HepG2 (cell line): ENCODE measurements around the gene TLR9. TPM values are rescaled to one million over a fixed set of nuclear protein-coding genes. Genes with fewer than 3 reads are reported as not detected.

Experiments used
- ATAC-seq: fragments of 200-7000 bp; cut with Tn5 transposase; 3 replicates; pipeline ENCODE4 v1.9.1; 2020; ENCODE audit warnings: mild to moderate bottlenecking, moderate library complexity
- BruUV-seq: library from RNA; stranded (reverse); fragments of 400-500 nt; replicated peaks from 2 replicates; lab custom pipeline; 2021; lab: Mats Ljungman, UMichigan
- CTCF ChIA-PET: fragments of 300-600 bp; formaldehyde crosslinking; extraction: SDS; loops from one replicate; lab custom pipeline; 2021; ENCODE audit warnings: low total read pairs, inconsistent platforms, low intra/inter-chr PET ratio; lab: Yijun Ruan, JAX
- POLR2A ChIA-PET: fragments of 350-600 bp; sonication (Branson Sonifier 250); formaldehyde crosslinking; loops from one replicate; lab custom pipeline; 2020; ENCODE audit warnings: antibody characterized with exemption, inconsistent platforms; lab: Yijun Ruan, JAX
- DNase-seq: peaks from one replicate; pipeline ENCODE4 v3.0.0-alpha.2; 2015; ENCODE audit warnings: low spot score
- FAIRE-seq: peaks from 3 replicates; lab custom pipeline; 2011; peaks lifted over from hg19 to GRCh38; lab: Jason Lieb, UNC
- H2AFZ ChIP-seq: one replicate; pipeline ENCODE4 v1.6.1; 2011; ENCODE audit warnings: low read length, inconsistent platforms
- H3K27ac ChIP-seq: fragments of 300-600 bp; 3 replicates; pipeline ENCODE4 v1.8.0; 2011; ENCODE audit warnings: mixed run types, mild to moderate bottlenecking, mixed read lengths, low read length, inconsistent platforms; ENCODE audit not compliant: insufficient read depth; ENCODE audit errors: extremely low read length
- H3K27me3 ChIP-seq, 2 experiments: fragments of 200-600 bp in 1 of 2; 2 replicates in 1 of 2; 3 replicates in 1 of 2; pipeline versions ENCODE4 v1.6.0 to v1.8.0; 2011; ENCODE audit warnings: low read length in 2 of 2, mild to moderate bottlenecking in 2 of 2, moderate library complexity in 2 of 2, inconsistent platforms in 1 of 2; ENCODE audit not compliant: insufficient read depth in 2 of 2, control insufficient read depth in 1 of 2
- H3K36me3 ChIP-seq, 2 experiments: fragments of 200-600 bp in 1 of 2; replicated peaks in 1 of 2; 2 replicates in 1 of 2; 3 replicates in 1 of 2; pipeline versions ENCODE4 v1.5.1 to v1.8.0; 2011; ENCODE audit warnings: low read length in 2 of 2, inconsistent platforms in 1 of 2; ENCODE audit not compliant: insufficient read depth in 2 of 2, control insufficient read depth in 1 of 2
- H3K4me1 ChIP-seq: 2 replicates; pipeline ENCODE4 v1.5.1; 2012; ENCODE audit warnings: low read length, inconsistent platforms; ENCODE audit not compliant: insufficient read depth
- H3K4me2 ChIP-seq: 2 replicates; pipeline ENCODE4 v1.6.0; 2011; ENCODE audit warnings: low read depth, low read length, inconsistent platforms
- H3K4me3 ChIP-seq, 3 experiments: fragments of 200-600 bp in 1 of 3; sonication (generic), shearing (Covaris generic) in 1 of 3; replicated peaks in 1 of 3; 2 replicates each; pipeline ENCODE4 v1.5.1; 2011 to 2016; ENCODE audit warnings: low read length in 3 of 3, inconsistent platforms in 2 of 3, low read depth in 2 of 3, mild to moderate bottlenecking in 2 of 3, control low read depth in 1 of 3, mixed read lengths in 1 of 3; ENCODE audit not compliant: insufficient read depth in 1 of 3
- H3K79me2 ChIP-seq: one replicate; pipeline ENCODE4 v1.6.1; 2011; ENCODE audit warnings: low read length, inconsistent platforms; ENCODE audit not compliant: insufficient read depth
- H3K9ac ChIP-seq: 2 replicates; pipeline ENCODE4 v1.6.0; 2011; ENCODE audit warnings: mild to moderate bottlenecking, low read depth, low read length, inconsistent platforms; ENCODE audit not compliant: insufficient read depth
- H3K9me3 ChIP-seq: 2 replicates; pipeline ENCODE4 v1.5.1; 2012; ENCODE audit warnings: mild to moderate bottlenecking, low read length
- H4K20me1 ChIP-seq: 2 replicates; pipeline ENCODE4 v1.6.0; 2011; ENCODE audit warnings: inconsistent platforms, mild to moderate bottlenecking, low read length, moderate library complexity; ENCODE audit not compliant: insufficient read depth
- ARNT2 ChIP-seq: sonication (generic); formaldehyde crosslinking; IDR thresholded peaks from 2 replicates; pipeline ENCODE4 v1.8.0; 2022; ENCODE audit warnings: mild to moderate bottlenecking, low read depth, missing genetic modification reagents, moderate library complexity
- GMEB2 ChIP-seq: IDR thresholded peaks from 2 replicates; pipeline ENCODE4 v1.6.1; 2016; ENCODE audit warnings: missing biosample characterization, missing genetic modification reagents, low read depth
- HMGXB4 ChIP-seq, 2 experiments: sonication (generic) in 1 of 2; formaldehyde crosslinking in 1 of 2; IDR thresholded peaks; 2 replicates each; pipeline versions ENCODE4 v1.4.0 to v1.6.1; 2018 to 2020; ENCODE audit warnings: missing genetic modification reagents in 2 of 2, borderline replicate concordance in 1 of 2, low read depth in 1 of 2, mild to moderate bottlenecking in 1 of 2, missing biosample characterization in 1 of 2
- IKZF1 ChIP-seq: fragments of 450-650 bp; IDR thresholded peaks from 2 replicates; pipeline ENCODE4 v1.7.1; 2016
- KMT2A ChIP-seq: sonication (generic); formaldehyde crosslinking; IDR thresholded peaks from 2 replicates; pipeline ENCODE4 v1.4.0; 2020; ENCODE audit warnings: missing genetic modification reagents
- POGK ChIP-seq: sonication (generic); formaldehyde crosslinking; conservative IDR thresholded peaks from 2 replicates; pipeline ENCODE4 v1.8.0; 2022; ENCODE audit warnings: mild to moderate bottlenecking, moderate library complexity, missing genetic modification reagents
- REST ChIP-seq, 2 experiments: IDR thresholded peaks; 2 replicates each; pipeline ENCODE4 v1.6.1; 2011 to 2012; ENCODE audit warnings: low read length in 2 of 2, borderline replicate concordance in 1 of 2, low read depth in 1 of 2, mild to moderate bottlenecking in 1 of 2, moderate library complexity in 1 of 2
- SALL1 ChIP-seq: sonication (generic); formaldehyde crosslinking; IDR thresholded peaks from 2 replicates; pipeline ENCODE4 v1.8.0; 2022; ENCODE audit warnings: mild to moderate bottlenecking, missing genetic modification reagents
- TEAD3 ChIP-seq: optimal IDR thresholded peaks from 2 replicates; pipeline ENCODE3; 2016; ENCODE audit warnings: borderline replicate concordance
- UBTF ChIP-seq: sonication (generic); formaldehyde crosslinking; IDR thresholded peaks from 2 replicates; pipeline ENCODE4 v1.4.0; 2020; ENCODE audit warnings: mild to moderate bottlenecking, missing genetic modification reagents
- ZNF746 ChIP-seq: sonication (generic); formaldehyde crosslinking; IDR thresholded peaks from 2 replicates; pipeline ENCODE4 v1.8.0; 2022; ENCODE audit warnings: mild to moderate bottlenecking, missing genetic modification reagents
- WGBS: methylation state at CpG from one replicate; pipeline ENCODE4 v1.1.6; 2017; ENCODE audit warnings: low lambda C conversion rate; 5-methylcytosine and 5-hydroxymethylcytosine counted together
- in situ Hi-C: cut with HindIII; loops from 2 replicates; pipeline ENCODE4 v1.10.0; 2017; ENCODE audit warnings: low pct_unique_long_range_greater_than_20kb; ENCODE audit not compliant: extremely low pct_ligation_motif_present
- intact Hi-C: fragments of 100-400 bp; cut with micrococcal nuclease; formaldehyde crosslinking; loops from one replicate; pipeline ENCODE4 v1.10.0; 2022; ENCODE audit not compliant: unreplicated experiment
- polyA plus RNA-seq, 8 experiments: library from polyadenylated mRNA; depleted of rRNA in 3 of 8; stranded (reverse) in 7 of 8; unstranded in 1 of 8; fragments of >200 nt; fragmentation: Illumina TruSeq in 4 of 8; extraction: Trizol in 4 of 8; gene quantifications; 2 replicates each; pipeline versions ENCODE4 v1.2.1 to v1.2.3, GENCODE V29; 2011 to 2016; ENCODE audit warnings: low read depth in 4 of 8, missing spikeins in 1 of 8, mixed read lengths in 1 of 8; ENCODE audit not compliant: insufficient read depth in 1 of 8
- total RNA-seq, 5 experiments: library from RNA; depleted of rRNA; stranded (reverse); fragments of >200 nt; fragmentation: Illumina TruSeq; extraction: Trizol; gene quantifications; 2 replicates each; pipeline ENCODE4 v1.2.3, GENCODE V29; 2016; ENCODE audit warnings: low read depth in 1 of 5

Gene TLR9
- total and polyA plus RNA-seq, 2 of the 13 experiments (the other 11 are each of a cell fraction or from before 2014, with no cell fraction given): not detected

- TF ChIP-seq ARNT2 (CRISPR knock-in tag): no peak
- no peak for TF ChIP-seq POGK (CRISPR knock-in tag)
- TF ChIP-seq KMT2A (CRISPR knock-in tag): no peak
- no peak for TF ChIP-seq UBTF (CRISPR knock-in tag)
- TF ChIP-seq HMGXB4 (CRISPR knock-in tag; IDR thresholded peaks at IDR 0.05; ENCODE audit: borderline replicate concordance in 1 of 2, low read depth in 1 of 2): no peak
- no peak for TF ChIP-seq IKZF1
- no peak for TF ChIP-seq ZNF746 (CRISPR knock-in tag)
- TF ChIP-seq SALL1 (CRISPR knock-in tag): no peak
- no peak for TF ChIP-seq TEAD3 (CRISPR knock-in tag)
- TF ChIP-seq GMEB2 (CRISPR knock-in tag): no peak
- no peak for TF ChIP-seq REST (IDR thresholded peaks at IDR 0.05; ENCODE audit: borderline replicate concordance in 1 of 2, low read depth in 1 of 2, low read length in 2 of 2)
- TF ChIP-seq, all 625 proteins: peak for 0
- Histone ChIP-seq H3K9ac (no peak overlapping the region), H3K36me3 (peaks cover 13 to 74% of the 10 kb centered on the region in 2 experiments), H3K9me3 (no peaks in the 10 kb centered on the region), H4K20me1 (no peaks in the 10 kb centered on the region), H2AFZ (no peak overlapping the region), H3K4me1 (peaks cover 60% of the 10 kb centered on the region), H3K4me3 (no peak overlapping the region), H3K27me3 (no peaks in the 10 kb centered on the region), H3K4me2 (no peak overlapping the region), H3K79me2 (peaks cover 6% of the 10 kb centered on the region), H3K27ac (no peak overlapping the region)
- no peak for DNase-seq
- no peak for FAIRE-seq
- no TSS peak for BruUV-seq
- ChIA-PET CTCF (no interaction called here), POLR2A (no interaction called here)
- intact Hi-C loops: no loop called here
- in situ Hi-C loops: no loop called here
- ATAC-seq: no peak
- 89% methylated on average over 1 of the region's 1 CpG for WGBS
These were observed 21.7 kb downstream of the TLR9 start for GRCh38 chr3:52203701-52204100.
